ENCODE measurements around the gene FHDC1.

The FHDC1 gene

DNA sequence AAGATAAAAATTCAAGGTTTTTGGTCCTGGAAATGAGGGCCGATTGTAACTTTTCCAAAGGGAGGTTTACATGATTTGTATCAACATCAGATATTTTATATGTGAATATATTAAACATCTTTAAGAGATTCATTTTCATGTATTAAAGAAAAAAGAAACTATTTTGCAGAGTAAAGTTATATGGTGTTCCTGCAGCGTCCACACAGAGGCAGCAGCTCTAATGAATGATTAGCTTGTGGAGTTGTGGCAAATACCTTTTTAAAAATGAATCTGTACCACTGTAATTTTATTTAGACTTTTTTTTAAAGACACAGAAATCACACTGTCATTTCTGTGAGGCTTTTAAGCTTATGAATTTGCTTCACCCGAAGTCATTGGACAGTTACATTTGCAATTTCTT lies 25.6 kb upstream of the FHDC1 start:
- Histone ChIP-seq H3K4me1 (ENCODE audit: control insufficient read depth, insufficient read depth, low read length) (no peaks in the 10 kb centered on the region), H3K9me3 (ENCODE audit: control insufficient read depth, insufficient read depth, low read length) (no peaks in the 10 kb centered on the region), H3K9ac (ENCODE audit: low read depth, low read length) (no peak overlapping the region), H3K27ac (ENCODE audit: low read depth, low read length) (no peak overlapping the region), H3K36me3 (ENCODE audit: control insufficient read depth, insufficient read depth, low read length) (no peaks in the 10 kb centered on the region), H3K27me3 (ENCODE audit: control insufficient read depth, insufficient read depth, low read length) (no peaks in the 10 kb centered on the region), H3K4me3 (ENCODE audit: low read depth, low read length) (no peak overlapping the region)

DNA sequence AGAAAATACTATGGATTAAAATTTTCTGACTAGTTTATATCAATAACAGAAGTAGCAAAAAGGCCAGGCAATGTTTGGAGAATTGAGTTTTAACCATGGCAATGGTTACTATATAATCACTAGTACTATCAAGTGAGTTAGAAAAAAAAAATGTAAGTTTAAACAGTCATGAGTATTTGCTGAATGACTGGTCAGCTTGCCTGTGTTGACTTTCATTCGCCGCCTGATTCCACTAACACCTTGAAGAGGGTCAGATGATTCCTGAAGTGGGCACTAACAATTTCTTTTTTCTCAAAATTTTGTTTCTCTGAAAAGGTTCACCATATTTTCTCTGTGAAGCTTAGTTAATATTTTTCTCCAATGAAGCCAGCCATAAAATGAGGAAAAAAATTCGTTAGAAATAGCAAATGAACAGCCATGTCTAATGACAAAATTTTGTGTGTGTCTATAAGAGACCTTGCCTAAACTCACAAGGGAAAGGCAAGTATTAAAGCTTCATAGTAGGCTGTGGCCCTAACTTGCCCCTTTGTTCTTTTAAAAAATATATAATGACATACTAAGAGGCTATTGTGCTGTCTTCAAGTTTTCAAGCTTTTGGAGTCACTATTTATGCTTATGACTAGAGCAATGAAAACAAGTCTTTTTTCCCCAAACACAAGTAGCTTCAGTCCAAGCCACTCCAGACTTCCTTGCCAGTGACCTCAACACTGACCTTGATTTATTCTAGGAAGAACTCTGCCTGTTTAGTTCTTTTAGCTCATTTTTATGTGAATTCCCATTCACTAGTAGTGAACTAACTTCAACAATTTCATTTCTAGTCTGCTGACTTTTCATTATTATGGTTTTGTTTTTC lies 18.4 kb upstream of the FHDC1 start:
- Histone ChIP-seq H3K27ac (ENCODE audit: low read depth, low read length) (no peak overlapping the region), H3K27me3 (ENCODE audit: control insufficient read depth, insufficient read depth, low read length) (no peaks in the 10 kb centered on the region), H3K9me3 (ENCODE audit: control insufficient read depth, insufficient read depth, low read length) (peaks cover 33% of the 10 kb centered on the region), H3K4me1 (ENCODE audit: control insufficient read depth, insufficient read depth, low read length) (no peaks in the 10 kb centered on the region), H3K4me3 (ENCODE audit: low read depth, low read length) (no peak overlapping the region), H3K9ac (ENCODE audit: low read depth, low read length) (no peak overlapping the region), H3K36me3 (ENCODE audit: control insufficient read depth, insufficient read depth, low read length) (no peaks in the 10 kb centered on the region)

DNA sequence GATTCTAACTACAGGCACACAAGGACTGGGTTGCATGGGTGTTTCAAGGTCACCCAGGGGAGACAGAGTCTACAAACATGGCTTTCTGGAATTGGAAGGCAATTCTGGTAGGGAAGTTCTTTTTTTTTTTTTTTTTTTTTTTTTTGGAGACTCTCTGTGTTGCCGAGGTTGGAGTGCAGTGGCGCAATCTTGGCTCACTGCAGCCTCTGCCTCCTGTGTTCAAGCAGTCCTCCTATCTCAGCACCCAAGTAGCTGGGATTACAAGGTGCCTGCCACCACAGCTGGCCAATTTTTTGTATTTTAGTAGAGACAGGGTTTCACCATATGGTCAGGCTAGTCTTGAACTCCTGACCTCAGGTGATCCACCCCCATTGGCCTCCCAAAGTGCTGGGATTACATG lies 16.3 kb upstream of the FHDC1 start:
- Histone ChIP-seq H3K36me3 (ENCODE audit: control insufficient read depth, insufficient read depth, low read length) (no peaks in the 10 kb centered on the region), H3K9me3 (ENCODE audit: control insufficient read depth, insufficient read depth, low read length) (peaks cover 33% of the 10 kb centered on the region), H3K27me3 (ENCODE audit: control insufficient read depth, insufficient read depth, low read length) (no peaks in the 10 kb centered on the region), H3K27ac (ENCODE audit: low read depth, low read length) (no peak overlapping the region), H3K4me3 (ENCODE audit: low read depth, low read length) (no peak overlapping the region), H3K9ac (ENCODE audit: low read depth, low read length) (no peak overlapping the region), H3K4me1 (ENCODE audit: control insufficient read depth, insufficient read depth, low read length) (no peaks in the 10 kb centered on the region)

DNA sequence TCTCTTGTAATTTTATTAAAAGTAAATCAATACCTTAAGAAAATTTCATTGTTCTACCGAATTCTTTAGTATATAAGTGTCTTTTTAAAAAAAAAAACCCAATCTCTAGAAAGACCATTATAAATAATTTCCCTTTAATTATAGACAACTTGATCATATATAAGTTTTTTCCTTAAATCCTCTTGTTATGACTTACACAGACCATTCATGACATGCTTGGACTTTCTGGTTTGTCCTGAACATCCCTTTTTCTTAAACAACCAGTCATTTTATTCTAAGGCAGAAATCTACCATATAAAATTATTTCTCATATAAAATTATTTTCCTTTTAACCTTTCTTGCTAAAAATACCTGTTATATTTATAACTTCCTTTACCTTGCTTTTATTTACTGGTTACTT lies 15.4 kb upstream of the FHDC1 start:
- H3K9me3 ChIP-seq (ENCODE audit: control insufficient read depth, insufficient read depth, low read length) = peaks cover 33% of the 10 kb centered on the region
- H3K4me3 ChIP-seq (ENCODE audit: low read depth, low read length) = no peak overlapping the region
- peaks cover 7% of the 10 kb centered on the region for H3K4me1 ChIP-seq (ENCODE audit: control insufficient read depth, insufficient read depth, low read length)
- no peak overlapping the region for H3K9ac ChIP-seq (ENCODE audit: low read depth, low read length)
- no peaks in the 10 kb centered on the region for H3K27me3 ChIP-seq (ENCODE audit: control insufficient read depth, insufficient read depth, low read length)
- H3K36me3 ChIP-seq (ENCODE audit: control insufficient read depth, insufficient read depth, low read length) = no peaks in the 10 kb centered on the region
- no peak overlapping the region for H3K27ac ChIP-seq (ENCODE audit: low read depth, low read length)

DNA sequence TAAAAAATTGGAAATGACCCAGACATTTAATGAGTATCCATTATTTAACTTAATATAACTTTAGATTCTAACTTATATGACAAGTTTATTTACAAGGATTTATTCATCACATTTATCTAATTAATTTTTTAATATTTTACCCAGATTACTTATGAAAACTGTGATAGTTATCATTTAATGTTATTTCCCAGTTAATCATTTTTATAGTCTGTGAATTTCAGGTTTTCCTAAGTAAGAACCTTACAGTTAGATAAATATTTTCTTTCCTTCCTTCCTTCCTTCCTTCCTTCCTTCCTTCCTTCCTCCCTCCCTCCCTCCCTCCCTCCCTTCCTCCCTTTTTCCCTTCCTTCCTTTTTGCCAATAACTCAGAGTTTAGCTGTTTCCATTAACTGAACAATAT lies 14.8 kb upstream of the FHDC1 start:
- Histone ChIP-seq H3K36me3 (ENCODE audit: control insufficient read depth, insufficient read depth, low read length) (no peaks in the 10 kb centered on the region), H3K4me1 (ENCODE audit: control insufficient read depth, insufficient read depth, low read length) (peaks cover 12% of the 10 kb centered on the region), H3K9me3 (ENCODE audit: control insufficient read depth, insufficient read depth, low read length) (peaks cover 33% of the 10 kb centered on the region), H3K9ac (ENCODE audit: low read depth, low read length) (no peak overlapping the region), H3K27me3 (ENCODE audit: control insufficient read depth, insufficient read depth, low read length) (no peaks in the 10 kb centered on the region), H3K27ac (ENCODE audit: low read depth, low read length) (no peak overlapping the region), H3K4me3 (ENCODE audit: low read depth, low read length) (no peak overlapping the region)

DNA sequence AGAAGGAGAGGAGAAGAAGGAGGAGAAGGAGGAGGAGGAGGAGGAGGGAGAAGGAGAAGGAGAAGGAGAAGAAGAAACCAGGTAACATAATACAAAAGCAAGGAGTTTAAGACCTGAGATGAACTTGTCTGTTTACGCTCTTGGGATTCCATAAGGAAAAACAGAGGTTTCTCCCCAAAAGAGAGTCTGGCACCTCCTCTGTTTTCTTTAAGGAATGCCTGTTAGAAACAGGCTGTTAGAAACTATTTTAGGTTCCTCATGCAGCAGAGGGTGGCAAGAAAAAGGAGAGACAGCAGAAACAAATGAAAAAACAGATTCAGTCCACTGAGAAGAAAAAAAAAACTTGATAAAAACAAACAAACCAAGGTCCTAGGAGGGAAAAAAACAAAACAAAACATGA lies 10.3 kb upstream of the FHDC1 start:
- Histone ChIP-seq H3K9me3 (ENCODE audit: control insufficient read depth, insufficient read depth, low read length) (peaks cover 2% of the 10 kb centered on the region; the same call in 1 of the 2 replicates), H3K27me3 (ENCODE audit: control insufficient read depth, insufficient read depth, low read length) (no peaks in the 10 kb centered on the region), H3K4me3 (ENCODE audit: low read depth, low read length) (no peak overlapping the region), H3K27ac (ENCODE audit: low read depth, low read length) (peak overlapping the region; percentile 73), H3K9ac (ENCODE audit: low read depth, low read length) (no peak overlapping the region), H3K36me3 (ENCODE audit: control insufficient read depth, insufficient read depth, low read length) (no peaks in the 10 kb centered on the region), H3K4me1 (ENCODE audit: control insufficient read depth, insufficient read depth, low read length) (peaks cover 53% of the 10 kb centered on the region)

DNA sequence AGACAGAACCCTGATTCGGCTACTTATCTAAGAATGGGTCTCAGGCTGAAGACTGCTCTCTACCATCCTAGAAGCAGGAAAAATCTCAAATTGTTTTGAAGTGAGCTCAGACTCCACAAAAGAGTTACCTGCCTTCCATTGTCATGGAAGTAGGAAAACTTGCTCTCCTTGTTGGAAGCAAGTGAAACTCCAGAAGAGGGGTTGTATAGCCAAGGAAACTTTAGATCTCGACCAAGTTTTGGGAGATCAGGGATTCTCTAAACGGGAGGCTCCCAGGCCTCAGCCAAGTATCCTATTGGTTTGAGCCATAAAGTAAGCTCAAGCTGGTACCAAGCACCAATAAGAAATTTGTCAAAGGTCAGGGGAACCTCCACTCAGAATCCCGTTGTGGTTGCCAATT lies 9.2 kb upstream of the FHDC1 start:
- H3K9me3 ChIP-seq (ENCODE audit: control insufficient read depth, insufficient read depth, low read length) = no peaks in the 10 kb centered on the region
- H3K9ac ChIP-seq (ENCODE audit: low read depth, low read length) = peak overlapping the region; percentile 30; the same call in 1 of the 2 replicates
- H3K4me1 ChIP-seq (ENCODE audit: control insufficient read depth, insufficient read depth, low read length) = peaks cover 59% of the 10 kb centered on the region
- H3K36me3 ChIP-seq (ENCODE audit: control insufficient read depth, insufficient read depth, low read length) = no peaks in the 10 kb centered on the region
- H3K27me3 ChIP-seq (ENCODE audit: control insufficient read depth, insufficient read depth, low read length) = no peaks in the 10 kb centered on the region
- H3K27ac ChIP-seq (ENCODE audit: low read depth, low read length) = peak overlapping the region; percentile 73
- peak overlapping the region; percentile 5; the same call in 1 of the 2 replicates for H3K4me3 ChIP-seq (ENCODE audit: low read depth, low read length)

DNA sequence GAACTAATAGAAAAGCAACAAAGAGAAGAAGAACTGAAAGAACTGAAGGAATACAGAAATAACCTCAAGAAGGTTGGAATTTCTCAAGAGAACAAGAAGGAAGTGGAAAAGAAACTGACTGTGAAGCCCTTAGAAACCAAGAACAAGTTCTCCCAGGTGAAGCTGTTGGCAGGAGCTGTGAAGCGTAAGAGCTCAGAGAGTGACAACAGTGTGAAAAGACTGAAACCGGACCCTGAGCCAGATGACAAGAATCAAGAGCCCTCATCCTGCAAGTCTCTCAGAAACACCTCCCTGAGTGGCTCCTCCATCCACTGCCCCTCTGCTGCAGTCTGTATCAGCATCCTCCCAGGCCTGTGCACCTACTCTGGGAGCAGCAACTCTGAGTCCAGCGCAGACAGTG lies 8.4 kb upstream of the FHDC1 start:
- H3K4me1 ChIP-seq (ENCODE audit: control insufficient read depth, insufficient read depth, low read length) = peaks cover 59% of the 10 kb centered on the region
- H3K36me3 ChIP-seq (ENCODE audit: control insufficient read depth, insufficient read depth, low read length) = no peaks in the 10 kb centered on the region
- no peak overlapping the region for H3K9ac ChIP-seq (ENCODE audit: low read depth, low read length)
- H3K9me3 ChIP-seq (ENCODE audit: control insufficient read depth, insufficient read depth, low read length) = no peaks in the 10 kb centered on the region
- no peak overlapping the region for H3K27ac ChIP-seq (ENCODE audit: low read depth, low read length)
- no peaks in the 10 kb centered on the region for H3K27me3 ChIP-seq (ENCODE audit: control insufficient read depth, insufficient read depth, low read length)
- no peak overlapping the region for H3K4me3 ChIP-seq (ENCODE audit: low read depth, low read length)

DNA sequence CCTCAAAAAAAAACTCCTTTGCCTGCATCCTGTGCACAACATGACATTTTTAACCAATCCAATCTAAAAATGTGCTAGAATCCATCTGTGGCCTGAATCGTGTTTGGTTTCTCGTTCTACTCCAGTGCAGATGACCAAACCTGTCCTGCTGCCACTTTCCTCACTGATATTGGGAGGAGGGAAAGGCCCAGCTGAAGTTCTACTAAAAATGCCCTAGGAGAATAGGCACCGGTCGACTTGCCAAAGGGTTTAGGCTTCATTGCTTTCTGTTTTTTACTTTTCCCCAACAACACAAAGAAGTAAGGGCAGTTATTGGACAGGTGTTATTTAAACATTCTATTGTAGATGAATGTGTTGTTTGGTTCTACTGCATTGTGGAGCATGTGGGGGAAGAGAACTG lies 7.8 kb upstream of the FHDC1 start:
- Histone ChIP-seq H3K4me3 (ENCODE audit: low read depth, low read length) (no peak overlapping the region), H3K36me3 (ENCODE audit: control insufficient read depth, insufficient read depth, low read length) (no peaks in the 10 kb centered on the region), H3K27me3 (ENCODE audit: control insufficient read depth, insufficient read depth, low read length) (no peaks in the 10 kb centered on the region), H3K27ac (ENCODE audit: low read depth, low read length) (no peak overlapping the region), H3K4me1 (ENCODE audit: control insufficient read depth, insufficient read depth, low read length) (peaks cover 59% of the 10 kb centered on the region), H3K9ac (ENCODE audit: low read depth, low read length) (no peak overlapping the region), H3K9me3 (ENCODE audit: control insufficient read depth, insufficient read depth, low read length) (no peaks in the 10 kb centered on the region)

DNA sequence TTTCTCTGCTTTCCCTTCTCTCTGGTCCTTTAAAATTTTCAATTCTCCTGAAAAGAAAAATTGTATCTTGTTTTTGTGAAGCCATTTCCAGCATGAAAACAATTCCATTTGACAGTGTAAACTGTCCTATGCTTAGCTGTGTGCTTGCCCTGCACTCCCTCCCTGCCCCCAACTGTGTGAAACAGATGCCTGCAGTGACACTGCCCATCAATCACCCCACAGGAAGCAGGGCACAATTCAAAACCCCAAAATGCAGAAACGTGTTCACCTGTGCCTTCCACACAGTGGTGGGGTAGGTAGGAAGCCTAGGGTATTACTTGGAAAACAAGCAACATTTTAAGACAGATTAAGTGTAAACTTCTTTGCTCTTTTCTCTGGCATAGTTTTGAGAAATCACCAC lies 6.2 kb upstream of the FHDC1 start:
- no peak overlapping the region for H3K9ac ChIP-seq (ENCODE audit: low read depth, low read length)
- H3K27ac ChIP-seq (ENCODE audit: low read depth, low read length) = peak overlapping the region; percentile 78
- H3K4me1 ChIP-seq (ENCODE audit: control insufficient read depth, insufficient read depth, low read length) = peaks cover 61% of the 10 kb centered on the region
- no peaks in the 10 kb centered on the region for H3K9me3 ChIP-seq (ENCODE audit: control insufficient read depth, insufficient read depth, low read length)
- no peaks in the 10 kb centered on the region for H3K36me3 ChIP-seq (ENCODE audit: control insufficient read depth, insufficient read depth, low read length)
- 0 out of 2 replicates have a peak, but pooled peaks cover 3% of the 10 kb centered on the region for H3K27me3 ChIP-seq (ENCODE audit: control insufficient read depth, insufficient read depth, low read length)
- H3K4me3 ChIP-seq (ENCODE audit: low read depth, low read length) = peak overlapping the region; percentile 11; the same call in 1 of the 2 replicates

DNA sequence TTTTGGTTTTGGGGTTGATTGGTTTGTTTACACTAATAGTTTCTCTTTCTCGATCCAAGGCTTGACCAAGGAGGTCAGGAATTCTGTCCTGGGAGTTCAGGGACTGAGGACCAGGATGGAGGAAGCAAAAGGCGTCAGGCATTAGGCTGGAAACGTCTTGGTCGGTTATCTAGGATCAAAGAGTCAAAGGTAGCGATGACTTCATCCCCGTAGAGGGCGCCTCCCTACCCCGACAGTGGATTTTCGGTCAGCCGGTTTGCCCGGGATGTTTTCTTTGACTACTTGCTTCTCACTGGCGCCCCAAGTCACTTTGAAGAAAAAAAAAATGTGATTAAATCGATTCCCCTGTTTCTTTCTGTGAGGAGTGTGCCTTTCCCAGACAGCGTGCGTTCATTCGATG lies 980 bp upstream of the FHDC1 start:
- H3K36me3 ChIP-seq (ENCODE audit: control insufficient read depth, insufficient read depth, low read length) = no peaks in the 10 kb centered on the region
- H3K9me3 ChIP-seq (ENCODE audit: control insufficient read depth, insufficient read depth, low read length) = no peaks in the 10 kb centered on the region
- peak overlapping the region; percentile 71 for H3K4me3 ChIP-seq (ENCODE audit: low read depth, low read length)
- H3K27me3 ChIP-seq (ENCODE audit: control insufficient read depth, insufficient read depth, low read length) = peaks cover 20% of the 10 kb centered on the region
- H3K9ac ChIP-seq (ENCODE audit: low read depth, low read length) = peak overlapping the region; percentile 89
- H3K4me1 ChIP-seq (ENCODE audit: control insufficient read depth, insufficient read depth, low read length) = peaks cover 30% of the 10 kb centered on the region
- peak overlapping the region; percentile 87 for H3K27ac ChIP-seq (ENCODE audit: low read depth, low read length)
